ENCODE data around the gene INO80B. TPM values are rescaled to one million over a fixed set of nuclear protein-coding genes. Genes with fewer than 3 reads are reported as not detected.

Gene INO80B
- total and polyA plus RNA-seq, 9 of the 15 experiments (the other 6 are each of a cell fraction or from before 2014, with no cell fraction given): 0.41 to 22.6 (median 9.0) TPM

- TF ChIP-seq HDAC3 (IDR thresholded peaks at IDR 0.05; ENCODE audit: borderline replicate concordance, partially characterized antibody) (no peak), CUX1 (CRISPR knock-in tag; IDR thresholded peaks at IDR 0.05) (no peak), ZNF79 (CRISPR knock-in tag; IDR thresholded peaks at IDR 0.05; ENCODE audit: low read depth) (no peak), POLR2H (tag; IDR thresholded peaks at IDR 0.05; ENCODE audit: low read depth) (0 out of 2 replicates have a peak, but pooled peaks have one; percentile 22), YY1 (IDR thresholded peaks at IDR 0.05; ENCODE audit: borderline replicate concordance in 1 of 3, control insufficient read depth in 1 of 3, extremely low read depth in 1 of 3, insufficient read depth in 3 of 3, insufficient read length in 1 of 3, insufficient replicate concordance in 2 of 3, low read depth in 1 of 3, low read length in 2 of 3) (peak in 1 of 3 experiments; percentile 49), POLR2AphosphoS5 (IDR thresholded peaks at IDR 0.05; ENCODE audit: control insufficient read depth, insufficient read depth, low read depth, low read length) (no peak), JUND (IDR thresholded peaks at IDR 0.05; ENCODE audit: borderline replicate concordance, low read depth, low read length) (no peak; the same call in 1 of the 2 replicates), JUND (tag; IDR thresholded peaks at IDR 0.05; ENCODE audit: borderline replicate concordance, low read depth, low read length) (no peak), ZSCAN29 (IDR thresholded peaks at IDR 0.05) (no peak), XRCC5 (IDR thresholded peaks at IDR 0.05; ENCODE audit: low read depth, low read length) (no peak), CCNT2 (IDR thresholded peaks at IDR 0.05; ENCODE audit: borderline replicate concordance, extremely low read depth, insufficient read length, low read depth, low read length) (no peak), CREBBP (IDR thresholded peaks at IDR 0.05; ENCODE audit: low read depth, low read length) (no peak), KDM5B (IDR thresholded peaks at IDR 0.05; ENCODE audit: insufficient replicate concordance, low read depth, low read length) (peak; percentile 42), ZNF583 (CRISPR knock-in tag; IDR thresholded peaks at IDR 0.05) (no peak), DMBX1 (CRISPR knock-in tag; IDR thresholded peaks at IDR 0.05; ENCODE audit: borderline replicate concordance) (no peak)
- TF ChIP-seq, protein P1, sequence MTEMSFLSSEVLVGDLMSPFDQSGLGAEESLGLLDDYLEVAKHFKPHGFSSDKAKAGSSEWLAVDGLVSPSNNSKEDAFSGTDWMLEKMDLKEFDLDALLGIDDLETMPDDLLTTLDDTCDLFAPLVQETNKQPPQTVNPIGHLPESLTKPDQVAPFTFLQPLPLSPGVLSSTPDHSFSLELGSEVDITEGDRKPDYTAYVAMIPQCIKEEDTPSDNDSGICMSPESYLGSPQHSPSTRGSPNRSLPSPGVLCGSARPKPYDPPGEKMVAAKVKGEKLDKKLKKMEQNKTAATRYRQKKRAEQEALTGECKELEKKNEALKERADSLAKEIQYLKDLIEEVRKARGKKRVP (CRISPR knock-in tag; IDR thresholded peaks at IDR 0.05): no peak
Observed at GRCh38 chr2:74458132-74458937, 3.4 kb downstream of the INO80B start, which contains the start of gene WBP1 (continued).

Data from K562 (cell line).